Endothelial cell of umbilical vein (primary cell): Measurements from ENCODE around the gene ZNF679. TPM values are rescaled to one million over a fixed set of nuclear protein-coding genes. Genes with fewer than 3 reads are reported as not detected.

Experiments
- BruUV-seq: library from RNA; stranded (reverse); fragments of 400-500 nt; replicated peaks from 2 replicates; lab custom pipeline; 2021; lab: Mats Ljungman, UMichigan
- CTCF ChIA-PET: fragments of 300-600, 350-600 bp; sonication (Branson Sonifier 250); formaldehyde crosslinking; loops from one replicate; lab custom pipeline; 2021; ENCODE audit warnings: antibody characterized with exemption, inconsistent platforms; lab: Charles Lee
- POLR2A ChIA-PET: fragments of 300-600, 350-600 bp; sonication (Branson Sonifier 250); formaldehyde crosslinking; loops from one replicate; lab custom pipeline; 2021; ENCODE audit warnings: antibody characterized with exemption, inconsistent platforms; lab: Charles Lee
- DNase-seq: peaks from one replicate; pipeline ENCODE4 v3.0.0-alpha.2; 2011; ENCODE audit warnings: low read depth, low spot score
- FAIRE-seq: peaks from 2 replicates; lab custom pipeline; 2011; peaks lifted over from hg19 to GRCh38; lab: Jason Lieb, UNC
- H2AFZ ChIP-seq: 2 replicates; pipeline ENCODE4 v1.6.0; 2012; ENCODE audit warnings: low read depth, low read length, control low read depth, inconsistent platforms
- H3K27ac ChIP-seq: 2 replicates; pipeline ENCODE4 v1.5.1; 2011; ENCODE audit warnings: low read depth, mild to moderate bottlenecking, control low read depth, low read length, moderate library complexity; ENCODE audit not compliant: insufficient read depth
- H3K27me3 ChIP-seq, 2 experiments: 2 replicates each; pipeline versions ENCODE4 v1.6.0 to v1.6.1; 2011; ENCODE audit warnings: low read length in 2 of 2, mixed read lengths in 1 of 2; ENCODE audit not compliant: control insufficient read depth in 2 of 2, insufficient read depth in 2 of 2
- H3K36me3 ChIP-seq, 2 experiments: 2 replicates in 1 of 2; 3 replicates in 1 of 2; pipeline ENCODE4 v1.5.1; 2011; ENCODE audit warnings: low read length in 2 of 2, mild to moderate bottlenecking in 1 of 2, moderate library complexity in 1 of 2; ENCODE audit not compliant: control insufficient read depth in 2 of 2, insufficient read depth in 2 of 2; ENCODE audit errors: extremely low read depth in 1 of 2
- H3K4me1 ChIP-seq: 3 replicates; pipeline ENCODE4 v1.5.1; 2011; ENCODE audit warnings: mild to moderate bottlenecking, low read length; ENCODE audit not compliant: control insufficient read depth, insufficient read depth; ENCODE audit errors: extremely low read depth
- H3K4me2 ChIP-seq: 2 replicates; pipeline ENCODE4 v1.6.1; 2011; ENCODE audit warnings: low read length, control low read depth, mixed read lengths; ENCODE audit not compliant: insufficient read depth
- H3K4me3 ChIP-seq, 3 experiments: fragments of 200-600 bp in 1 of 3; sonication (generic), shearing (Covaris generic) in 1 of 3; replicated peaks in 1 of 3; 2 replicates each; pipeline ENCODE4 v1.5.1; 2011 to 2016; ENCODE audit warnings: control low read depth in 3 of 3, low read length in 3 of 3, mild to moderate bottlenecking in 2 of 3, inconsistent platforms in 1 of 3, low read depth in 1 of 3, moderate library complexity in 1 of 3; ENCODE audit not compliant: insufficient read depth in 1 of 3
- H3K79me2 ChIP-seq: 2 replicates; pipeline ENCODE4 v1.6.0; 2012; ENCODE audit warnings: low read length, inconsistent platforms; ENCODE audit not compliant: control insufficient read depth, insufficient read depth
- H3K9ac ChIP-seq: replicated peaks from 2 replicates; pipeline ENCODE3; 2011; ENCODE audit warnings: low read length, control low read depth; ENCODE audit not compliant: insufficient read depth; ENCODE audit errors: extremely low read depth
- H3K9me1 ChIP-seq: replicated peaks from 3 replicates; pipeline ENCODE4 v1.6.0; 2011; ENCODE audit warnings: mild to moderate bottlenecking, low read length; ENCODE audit not compliant: control insufficient read depth, insufficient read depth; ENCODE audit errors: extremely low read depth
- H3K9me3 ChIP-seq: replicated peaks from 2 replicates; pipeline ENCODE4 v1.5.1; 2012; ENCODE audit warnings: low read length, inconsistent platforms; ENCODE audit not compliant: control insufficient read depth, insufficient read depth
- H4K20me1 ChIP-seq: replicated peaks from 2 replicates; pipeline ENCODE3; 2011; ENCODE audit warnings: mild to moderate bottlenecking, low read length; ENCODE audit not compliant: control insufficient read depth, insufficient read depth; ENCODE audit errors: extremely low read depth
- EZH2 ChIP-seq: IDR thresholded peaks from 2 replicates; pipeline ENCODE4 v1.6.1; 2012; ENCODE audit warnings: borderline replicate concordance, low read depth, mild to moderate bottlenecking, moderate library complexity, low read length, inconsistent platforms; ENCODE audit not compliant: severe bottlenecking
- FOS ChIP-seq: IDR thresholded peaks from 2 replicates; pipeline ENCODE4 v1.6.1; 2011; ENCODE audit warnings: mild to moderate bottlenecking, low read length, moderate library complexity, borderline replicate concordance; ENCODE audit not compliant: insufficient read depth
- GATA2 ChIP-seq: IDR thresholded peaks from 2 replicates; pipeline ENCODE4 v1.7.0; 2011; ENCODE audit warnings: low read depth, mild to moderate bottlenecking, moderate library complexity, mixed read lengths, low read length; ENCODE audit not compliant: insufficient read length, insufficient read depth
- JUN ChIP-seq: IDR thresholded peaks from 2 replicates; pipeline ENCODE4 v1.6.1; 2011; ENCODE audit warnings: borderline replicate concordance, low read depth; ENCODE audit not compliant: insufficient read length, insufficient read depth
- MYC ChIP-seq: IDR thresholded peaks from one replicate; pipeline ENCODE4 v1.6.1; 2011; ENCODE audit warnings: mild to moderate bottlenecking, low read depth, low read length
- POLR2A ChIP-seq: IDR thresholded peaks from 2 replicates; pipeline ENCODE4 v1.6.1; 2012; ENCODE audit warnings: low read depth, mild to moderate bottlenecking, control low read depth, low read length
- POLR2AphosphoS5 ChIP-seq: IDR thresholded peaks from 2 replicates; pipeline ENCODE4 v1.6.1; 2012; ENCODE audit warnings: low read depth, mild to moderate bottlenecking, control low read depth, low read length, moderate library complexity; ENCODE audit not compliant: insufficient read depth
- dilution Hi-C: fragments of 300-500 bp; cut with MboI; formaldehyde crosslinking; loops from one replicate; pipeline ENCODE4 v1.15.0; 2019; ENCODE audit warnings: low sequenced_read_pairs; ENCODE audit not compliant: extremely low pct_ligation_motif_present
- intact Hi-C: fragments of 100-400 bp; cut with micrococcal nuclease; formaldehyde crosslinking; loops from one replicate; pipeline ENCODE4 v1.10.0; 2022
- polyA plus RNA-seq, 4 experiments: library from polyadenylated mRNA; depleted of rRNA in 3 of 4; stranded (reverse) in 3 of 4; unstranded in 1 of 4; fragments of >200 nt; gene quantifications; 2 replicates each; pipeline versions ENCODE4 v1.2.1 to v1.2.3, GENCODE V29; 2011 to 2012; ENCODE audit warnings: missing spikeins in 1 of 4
- total RNA-seq: library from RNA; stranded (reverse); gene quantifications from 2 replicates; pipeline ENCODE4 v1.2.3, GENCODE V29; 2021
- TF ChIP-seq, protein P1 (sequence below), 2 donors: IDR thresholded peaks; 1 replicate in 1 of 2; 2 replicates in 1 of 2; pipeline ENCODE4 v1.5.1; 2011; ENCODE audit warnings: low read length in 2 of 2, mild to moderate bottlenecking in 2 of 2, moderate library complexity in 2 of 2, control low read depth in 1 of 2, inconsistent platforms in 1 of 2, low read depth in 1 of 2; ENCODE audit not compliant: insufficient read depth in 1 of 2; ENCODE audit errors: extremely low read depth in 1 of 2
- TF ChIP-seq, protein P2 (sequence below): IDR thresholded peaks from 2 replicates; pipeline ENCODE4 v1.6.1; 2011; ENCODE audit not compliant: insufficient read depth, insufficient read length

Gene ZNF679
- total and polyA plus RNA-seq, 2 donors (not counting 3 experiments of a cell fraction or from before 2014, with no cell fraction given), result not detected

GRCh38 chr7:64181586-64181985 is 46.7 kb upstream of the ZNF679 start:
- Histone ChIP-seq H2AFZ (no peak overlapping the region), H3K79me2 (no peaks in the 10 kb centered on the region), H3K9me1 (no peaks in the 10 kb centered on the region), H3K9me3 (peaks cover 2% of the 10 kb centered on the region), H3K27ac (no peak overlapping the region), H3K9ac (no peak overlapping the region), H3K4me1 (no peaks in the 10 kb centered on the region), H4K20me1 (no peaks in the 10 kb centered on the region), H3K4me2 (no peak overlapping the region), H3K27me3 (no peaks in the 10 kb centered on the region), H3K36me3 (no peaks in the 10 kb centered on the region), H3K4me3 (no peak overlapping the region)
- TF ChIP-seq POLR2AphosphoS5 (no peak), POLR2A (no peak), MYC (no peak), GATA2 (no peak), JUN (no peak), FOS (no peak), EZH2 (no peak)
- TF ChIP-seq, protein P1, sequence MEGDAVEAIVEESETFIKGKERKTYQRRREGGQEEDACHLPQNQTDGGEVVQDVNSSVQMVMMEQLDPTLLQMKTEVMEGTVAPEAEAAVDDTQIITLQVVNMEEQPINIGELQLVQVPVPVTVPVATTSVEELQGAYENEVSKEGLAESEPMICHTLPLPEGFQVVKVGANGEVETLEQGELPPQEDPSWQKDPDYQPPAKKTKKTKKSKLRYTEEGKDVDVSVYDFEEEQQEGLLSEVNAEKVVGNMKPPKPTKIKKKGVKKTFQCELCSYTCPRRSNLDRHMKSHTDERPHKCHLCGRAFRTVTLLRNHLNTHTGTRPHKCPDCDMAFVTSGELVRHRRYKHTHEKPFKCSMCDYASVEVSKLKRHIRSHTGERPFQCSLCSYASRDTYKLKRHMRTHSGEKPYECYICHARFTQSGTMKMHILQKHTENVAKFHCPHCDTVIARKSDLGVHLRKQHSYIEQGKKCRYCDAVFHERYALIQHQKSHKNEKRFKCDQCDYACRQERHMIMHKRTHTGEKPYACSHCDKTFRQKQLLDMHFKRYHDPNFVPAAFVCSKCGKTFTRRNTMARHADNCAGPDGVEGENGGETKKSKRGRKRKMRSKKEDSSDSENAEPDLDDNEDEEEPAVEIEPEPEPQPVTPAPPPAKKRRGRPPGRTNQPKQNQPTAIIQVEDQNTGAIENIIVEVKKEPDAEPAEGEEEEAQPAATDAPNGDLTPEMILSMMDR (IDR thresholded peaks at IDR 0.05; ENCODE audit: extremely low read depth in 1 of 2, insufficient read depth in 1 of 2, low read depth in 1 of 2, low read length in 2 of 2), result no peak
- TF ChIP-seq, protein P2, sequence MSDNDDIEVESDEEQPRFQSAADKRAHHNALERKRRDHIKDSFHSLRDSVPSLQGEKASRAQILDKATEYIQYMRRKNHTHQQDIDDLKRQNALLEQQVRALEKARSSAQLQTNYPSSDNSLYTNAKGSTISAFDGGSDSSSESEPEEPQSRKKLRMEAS, result no peak
- intact Hi-C loops, result no loop called here
- BruUV-seq, result no TSS peak
- dilution Hi-C loops, result no loop called here
- DNase-seq (no peak), FAIRE-seq (no peak)
- ChIA-PET POLR2A (no interaction called here), CTCF (no interaction called here)
